Ishikawa (cell line): ENCODE data around the gene TBATA.

Experiments
- CEBPB ChIP-seq: IDR thresholded peaks from 2 replicates; pipeline ENCODE4 v1.6.1; 2012
- CREB1 ChIP-seq: IDR thresholded peaks from 2 replicates; pipeline ENCODE4 v1.6.1; 2012; ENCODE audit warnings: low read depth
- EGR1 ChIP-seq: IDR thresholded peaks from 2 replicates; pipeline ENCODE4 v1.6.1; 2012
- EP300 ChIP-seq: IDR thresholded peaks from 2 replicates; pipeline ENCODE4 v1.6.1; 2012; ENCODE audit warnings: borderline replicate concordance
- FOXM1 ChIP-seq: IDR thresholded peaks from 2 replicates; pipeline ENCODE4 v1.6.1; 2012; ENCODE audit warnings: low read depth, borderline replicate concordance
- NFIC ChIP-seq: IDR thresholded peaks from 2 replicates; pipeline ENCODE4 v1.6.1; 2012
- RAD21 ChIP-seq: IDR thresholded peaks from 2 replicates; pipeline ENCODE4 v1.6.1; 2012; ENCODE audit warnings: low read depth
- REST ChIP-seq: IDR thresholded peaks from 2 replicates; pipeline ENCODE4 v1.6.1; 2012; ENCODE audit warnings: low read depth, mild to moderate bottlenecking
- TAF1 ChIP-seq: IDR thresholded peaks from 2 replicates; pipeline ENCODE4 v1.6.1; 2012; ENCODE audit warnings: low read depth, mild to moderate bottlenecking
- TCF12 ChIP-seq: IDR thresholded peaks from 2 replicates; pipeline ENCODE4 v1.6.1; 2012; ENCODE audit warnings: low read depth
- TEAD4 ChIP-seq: IDR thresholded peaks from 2 replicates; pipeline ENCODE4 v1.6.1; 2012
- YY1 ChIP-seq: IDR thresholded peaks from 2 replicates; pipeline ENCODE4 v1.6.1; 2012; ENCODE audit warnings: low read depth
- ZBTB7A ChIP-seq: IDR thresholded peaks from 2 replicates; pipeline ENCODE4 v1.6.1; 2012; ENCODE audit warnings: low read depth
- TF ChIP-seq, protein P1 (sequence below): IDR thresholded peaks from 2 replicates; pipeline ENCODE4 v1.6.1; 2012
- TF ChIP-seq, protein P2 (sequence below): IDR thresholded peaks from 2 replicates; pipeline ENCODE4 v1.6.1; 2012

Gene TBATA

DNA sequence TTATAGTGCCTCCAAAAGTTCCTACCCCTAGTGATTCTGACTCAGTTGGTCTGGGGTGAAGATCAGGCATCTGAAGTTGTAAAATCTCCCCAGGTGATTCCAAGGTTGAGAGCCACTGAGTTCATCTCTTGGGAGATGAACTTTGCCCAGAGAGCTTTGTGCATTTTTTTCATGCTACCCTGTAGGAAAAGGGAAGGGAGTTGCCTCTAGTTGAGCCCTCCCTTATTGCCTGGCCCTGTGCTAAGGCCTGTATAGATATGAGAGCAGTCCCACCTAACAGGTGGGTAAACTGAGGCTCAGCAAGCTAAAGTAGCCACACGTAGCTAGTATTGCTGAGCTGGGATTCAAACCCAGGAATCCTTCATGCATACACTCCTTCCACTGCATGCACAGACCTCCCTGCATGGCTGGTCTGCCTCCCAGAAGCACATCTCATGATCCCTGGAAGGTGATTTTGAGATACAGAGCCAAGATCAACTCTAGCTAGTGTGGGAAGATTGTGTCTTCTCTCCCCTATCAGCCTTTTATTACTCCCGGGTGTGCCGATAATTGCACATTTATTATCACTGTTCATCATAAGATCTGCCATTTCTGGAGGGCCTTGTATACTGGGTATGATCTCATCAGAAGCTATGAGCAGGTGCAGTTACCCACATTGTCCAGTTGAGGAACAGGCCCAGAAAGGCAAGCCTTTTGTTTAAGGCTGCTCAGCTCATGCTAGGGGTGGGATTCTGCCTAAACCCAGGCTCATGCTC, 47.0 kb downstream of the TBATA start:
- no peak for TF ChIP-seq NFIC

- TF ChIP-seq, protein P1, sequence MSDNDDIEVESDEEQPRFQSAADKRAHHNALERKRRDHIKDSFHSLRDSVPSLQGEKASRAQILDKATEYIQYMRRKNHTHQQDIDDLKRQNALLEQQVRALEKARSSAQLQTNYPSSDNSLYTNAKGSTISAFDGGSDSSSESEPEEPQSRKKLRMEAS, result no peak
- TF ChIP-seq TEAD4 (no peak), NFIC (no peak), YY1 (no peak), TAF1 (no peak), EGR1 (no peak), TCF12 (no peak), REST (no peak), FOXM1 (no peak), CREB1 (no peak), EP300 (no peak), RAD21 (no peak), ZBTB7A (no peak)
- TF ChIP-seq, protein P2, sequence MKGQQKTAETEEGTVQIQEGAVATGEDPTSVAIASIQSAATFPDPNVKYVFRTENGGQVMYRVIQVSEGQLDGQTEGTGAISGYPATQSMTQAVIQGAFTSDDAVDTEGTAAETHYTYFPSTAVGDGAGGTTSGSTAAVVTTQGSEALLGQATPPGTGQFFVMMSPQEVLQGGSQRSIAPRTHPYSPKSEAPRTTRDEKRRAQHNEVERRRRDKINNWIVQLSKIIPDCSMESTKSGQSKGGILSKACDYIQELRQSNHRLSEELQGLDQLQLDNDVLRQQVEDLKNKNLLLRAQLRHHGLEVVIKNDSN, result no peak
Measured at GRCh38 chr10:70737250-70737649, 47.9 kb downstream of the TBATA start.

DNA sequence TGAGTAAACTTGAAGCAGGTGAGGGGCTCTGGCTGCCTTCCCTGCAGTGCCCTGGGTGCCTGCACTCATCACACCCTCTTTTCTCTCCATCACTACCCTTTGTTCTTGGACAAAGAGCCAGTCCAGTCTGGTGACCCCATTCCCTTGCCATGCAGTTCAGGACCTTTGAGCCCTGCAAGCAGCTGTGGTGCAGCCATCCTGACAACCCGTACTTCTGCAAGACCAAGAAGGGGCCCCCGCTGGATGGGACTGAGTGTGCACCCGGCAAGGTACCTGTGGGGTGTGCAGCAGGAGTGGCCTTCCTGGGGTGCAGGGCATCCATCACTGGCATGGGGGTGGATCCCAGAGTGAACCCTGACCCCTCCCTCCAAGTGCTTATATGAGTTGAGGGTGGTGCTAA, 48.7 kb downstream of the TBATA start:
- TF ChIP-seq, protein P1, result no peak
- TF ChIP-seq, protein P2, result no peak
- TF ChIP-seq REST (no peak), ZBTB7A (no peak), CEBPB (no peak), EP300 (no peak), TAF1 (no peak), EGR1 (no peak), YY1 (no peak), RAD21 (no peak), NFIC (no peak), TEAD4 (no peak), TCF12 (no peak), CREB1 (no peak), FOXM1 (no peak)

DNA sequence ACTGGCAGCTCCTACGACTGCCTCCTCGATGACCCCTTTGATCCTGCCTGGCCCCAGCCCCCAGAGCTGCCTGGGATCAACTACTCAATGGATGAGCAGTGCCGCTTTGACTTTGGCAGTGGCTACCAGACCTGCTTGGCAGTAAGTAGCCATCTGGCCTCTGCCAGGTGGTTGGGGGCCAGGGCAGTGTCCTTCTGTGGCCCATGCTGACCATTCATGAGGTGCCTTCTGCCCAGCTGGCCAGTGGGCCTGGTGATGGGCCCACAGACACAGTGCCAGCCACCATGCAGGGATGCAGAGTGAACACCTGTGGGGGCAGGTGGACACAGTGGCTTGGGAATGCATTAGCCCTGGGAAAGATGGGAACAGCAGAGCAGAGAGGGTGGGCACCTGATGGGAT, 50.0 kb downstream of the TBATA start:
- TF ChIP-seq CREB1 (no peak), CEBPB (no peak), EGR1 (no peak), REST (no peak)
- TF ChIP-seq, protein P1, result no peak

GRCh38 chr10:70733051-70733450, 52.1 kb downstream of the TBATA start:
- TF ChIP-seq RAD21, result no peak
- TF ChIP-seq CREB1, result no peak
- TF ChIP-seq EGR1, result no peak
- TF ChIP-seq YY1, result no peak
- no peak for TF ChIP-seq REST
- TF ChIP-seq, protein P1, result no peak
- TF ChIP-seq TEAD4, result no peak
